GM23338 (cell line): ENCODE measurements around the gene UBASH3A.

Experiments
- CREB1 ChIP-seq: fragments of 250-450 bp; sonication (Bioruptor Pico); IDR thresholded peaks from 2 replicates; pipeline ENCODE4 v1.5.0; 2020; ENCODE audit warnings: low read depth, mild to moderate bottlenecking, moderate library complexity
- JUNB ChIP-seq: IDR thresholded peaks from one replicate; pipeline ENCODE4 v1.6.1; 2016; ENCODE audit warnings: antibody characterized with exemption; ENCODE audit not compliant: unreplicated experiment

DNA sequence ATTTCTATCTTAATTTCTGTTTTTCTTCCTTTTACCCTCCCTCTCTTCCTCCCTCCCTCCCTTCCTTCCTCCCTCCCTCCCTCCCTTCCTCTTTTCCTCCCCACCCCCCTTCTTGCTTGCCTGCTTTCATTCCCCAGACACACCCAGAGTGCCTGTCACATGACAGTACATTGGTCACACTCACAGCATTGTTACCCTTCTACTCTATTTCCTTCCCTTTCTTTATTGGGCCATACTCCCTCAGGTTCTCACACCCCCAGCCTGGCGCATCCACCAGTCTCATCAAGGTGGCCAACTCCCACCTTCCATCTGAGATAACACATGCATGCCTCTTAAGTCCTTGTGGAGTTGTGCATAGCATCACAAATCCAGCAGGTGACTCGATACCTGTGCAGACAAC lies 18.7 kb upstream of the UBASH3A start:
- TF ChIP-seq JUNB (no peak), CREB1 (CRISPR knock-in tag) (no peak)
